Stimulated activated CD4-positive, alpha-beta T cell treated with anti-CD3 and anti-CD28 coated beads, Interleukin-12 subunit alpha, Interleukin-12 subunit beta, amount 100 ng/mL, for 48 hours (primary cell): ENCODE measurements around the gene ROBO1.
"Not testable (repeated sequence)": the region's sequence is repeated elsewhere in the genome, so short reads cannot be mapped to it uniquely, and the experiment has no call there.

Experiments used
- DNase-seq, 3 donors: peaks; one replicate each; pipeline ENCODE4 v3.0.0-alpha.2; 2020; ENCODE audit warnings: low read depth in 2 of 3, low spot score in 1 of 3

Gene ROBO1

GRCh38 chr3:78887547-78888011, 880.2 kb downstream of the ROBO1 start:
- DNase-seq, result no peak

GRCh38 chr3:78887029-78887428, 880.8 kb downstream of the ROBO1 start:
- DNase-seq, result no peak

- not testable (repeated sequence) for DNase-seq
Measured at GRCh38 chr3:78884567-78884966, 883.2 kb downstream of the ROBO1 start.

- DNase-seq, result no peak
Measured at GRCh38 chr3:78882251-78882650, 885.5 kb downstream of the ROBO1 start.

- DNase-seq, result no peak
Measured at GRCh38 chr3:78881501-78881900, 886.3 kb downstream of the ROBO1 start.

GRCh38 chr3:78880603-78881461, 887.0 kb downstream of the ROBO1 start:
- no peak for DNase-seq

- no peak for DNase-seq
Measured at GRCh38 chr3:78879295-78879860, 888.4 kb downstream of the ROBO1 start.

GRCh38 chr3:78878789-78879188, 889.0 kb downstream of the ROBO1 start:
- DNase-seq, result no peak

GRCh38 chr3:78878011-78878410, 889.8 kb downstream of the ROBO1 start:
- no peak for DNase-seq

- DNase-seq, result no peak
Measured at GRCh38 chr3:78875851-78876250, 891.9 kb downstream of the ROBO1 start.

- DNase-seq, result no peak
Measured at GRCh38 chr3:78875436-78875835, 892.4 kb downstream of the ROBO1 start.

- DNase-seq, result no peak
Measured at GRCh38 chr3:78873641-78874040, 894.2 kb downstream of the ROBO1 start.

GRCh38 chr3:78872195-78872594, 895.6 kb downstream of the ROBO1 start:
- no peak for DNase-seq

GRCh38 chr3:78871048-78871447, 896.8 kb downstream of the ROBO1 start:
- DNase-seq, result no peak

GRCh38 chr3:78870484-78870883, 897.3 kb downstream of the ROBO1 start:
- no peak for DNase-seq

GRCh38 chr3:78868570-78868969, 899.2 kb downstream of the ROBO1 start:
- no peak for DNase-seq

- no peak for DNase-seq
Measured at GRCh38 chr3:78867409-78868372, 900.1 kb downstream of the ROBO1 start.

GRCh38 chr3:78863306-78864203, 904.2 kb downstream of the ROBO1 start:
- no peak for DNase-seq

GRCh38 chr3:78861156-78861555, 906.6 kb downstream of the ROBO1 start:
- DNase-seq, result no peak

- no peak for DNase-seq
Measured at GRCh38 chr3:78860567-78860966, 907.2 kb downstream of the ROBO1 start.
